Testis (tissue), 3 donors: ENCODE results near the gene SNIP1. TPM values are rescaled to one million over a fixed set of nuclear protein-coding genes. Genes with fewer than 3 reads are reported as not detected.

Source experiments
- DNase-seq: peaks from one replicate; pipeline ENCODE4 v3.0.0-alpha.2; 2019
- H3K27ac ChIP-seq, 2 donors: fragments of 200-600 bp; sonication (generic); one replicate each; pipeline ENCODE4 v1.5.1; 2019
- H3K27me3 ChIP-seq: fragments of 200-600 bp; sonication (generic); one replicate; pipeline ENCODE4 v1.5.1; 2019
- H3K36me3 ChIP-seq: fragments of 200-600 bp; sonication (generic); one replicate; pipeline ENCODE4 v1.5.1; 2017; ENCODE audit warnings: low read depth; ENCODE audit errors: missing control alignments
- H3K4me1 ChIP-seq: fragments of 200-600 bp; sonication (generic); one replicate; pipeline ENCODE4 v1.5.1; 2019
- H3K4me3 ChIP-seq, 2 donors: fragments of 200-600 bp; sonication (generic); one replicate each; pipeline ENCODE4 v1.5.1; 2017 to 2019
- H3K9me3 ChIP-seq: fragments of 200-600 bp; sonication (generic); one replicate; pipeline ENCODE4 v1.5.1; 2017
- POLR2A ChIP-seq: fragments of 450-650 bp; IDR thresholded peaks from one replicate; pipeline ENCODE4 v1.6.1; 2017; ENCODE audit warnings: antibody characterized with exemption, mild to moderate bottlenecking, moderate library complexity
- WGBS, 2 donors: methylation state at CpG; one replicate each; pipeline ENCODE4 v1.1.5; 2018; 5-methylcytosine and 5-hydroxymethylcytosine counted together
- intact Hi-C: fragments of 100-400 bp; cut with DNase I; formaldehyde crosslinking; loops from one replicate; pipeline ENCODE4 v1.15.1; 2023; ENCODE audit warnings: low total_unique reads
- polyA plus RNA-seq: library from polyadenylated mRNA; stranded (reverse); fragments of 350-450 nt; fragmentation: Illumina TruSeq; extraction: RNeasy Lipid Tissue Mini Kit (QIAGEN cat#74804); gene quantifications from one replicate; pipeline ENCODE4 v1.2.3, GENCODE V29; 2014; ENCODE audit warnings: low read depth, low replicate concordance; ENCODE audit not compliant: insufficient read depth
- total RNA-seq, 2 donors: library from RNA; depleted of rRNA; stranded (reverse); fragments of >200 nt; gene quantifications; one replicate each; pipeline ENCODE4 v1.2.3, GENCODE V29; 2016
- TF ChIP-seq, protein P1 (sequence below), 3 experiments: fragments of 450-650 bp in 2 of 3; fragments of 200-600 bp in 1 of 3; sonication (generic) in 1 of 3; IDR thresholded peaks; one replicate each; pipeline ENCODE4 v1.5.1; 2016 to 2019; ENCODE audit warnings: antibody characterized with exemption in 3 of 3, mild to moderate bottlenecking in 2 of 3, moderate library complexity in 1 of 3

Gene SNIP1
- total and polyA plus RNA-seq, 3 donors from 2014 or later: 16.8 to 51.4 (median 33.7) TPM

DNA sequence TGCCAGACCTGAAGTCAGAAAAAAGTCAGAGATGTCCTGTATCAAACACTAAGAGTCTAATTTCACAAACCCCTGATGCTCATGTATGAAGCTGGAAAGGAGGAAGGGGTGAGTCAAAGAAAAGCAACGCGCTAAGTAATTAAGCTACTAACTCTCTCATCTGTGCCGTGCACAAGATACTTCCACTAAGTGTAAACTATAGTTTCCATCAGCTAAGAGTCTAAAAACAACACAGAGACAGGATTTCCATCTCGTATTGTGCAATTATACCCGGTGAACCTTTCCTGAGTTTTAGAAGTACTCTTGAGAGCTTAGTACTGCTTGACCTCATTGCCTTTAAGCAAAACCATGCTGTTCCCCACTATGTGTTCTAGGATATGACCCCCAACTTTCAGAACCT is 21.6 kb upstream of the SNIP1 start:
- Histone ChIP-seq H3K27me3 (no peaks in the 10 kb centered on the region), H3K27ac (no peak overlapping the region), H3K36me3 (no peaks in the 10 kb centered on the region), H3K9me3 (no peaks in the 10 kb centered on the region), H3K4me3 (no peak overlapping the region), H3K4me1 (no peaks in the 10 kb centered on the region)
- no peak for DNase-seq
- WGBS, 2 donors: 89 to 97% methylated on average over 5 of the region's 5 CpGs
- TF ChIP-seq, protein P1, sequence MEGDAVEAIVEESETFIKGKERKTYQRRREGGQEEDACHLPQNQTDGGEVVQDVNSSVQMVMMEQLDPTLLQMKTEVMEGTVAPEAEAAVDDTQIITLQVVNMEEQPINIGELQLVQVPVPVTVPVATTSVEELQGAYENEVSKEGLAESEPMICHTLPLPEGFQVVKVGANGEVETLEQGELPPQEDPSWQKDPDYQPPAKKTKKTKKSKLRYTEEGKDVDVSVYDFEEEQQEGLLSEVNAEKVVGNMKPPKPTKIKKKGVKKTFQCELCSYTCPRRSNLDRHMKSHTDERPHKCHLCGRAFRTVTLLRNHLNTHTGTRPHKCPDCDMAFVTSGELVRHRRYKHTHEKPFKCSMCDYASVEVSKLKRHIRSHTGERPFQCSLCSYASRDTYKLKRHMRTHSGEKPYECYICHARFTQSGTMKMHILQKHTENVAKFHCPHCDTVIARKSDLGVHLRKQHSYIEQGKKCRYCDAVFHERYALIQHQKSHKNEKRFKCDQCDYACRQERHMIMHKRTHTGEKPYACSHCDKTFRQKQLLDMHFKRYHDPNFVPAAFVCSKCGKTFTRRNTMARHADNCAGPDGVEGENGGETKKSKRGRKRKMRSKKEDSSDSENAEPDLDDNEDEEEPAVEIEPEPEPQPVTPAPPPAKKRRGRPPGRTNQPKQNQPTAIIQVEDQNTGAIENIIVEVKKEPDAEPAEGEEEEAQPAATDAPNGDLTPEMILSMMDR (IDR thresholded peaks at IDR 0.05): no peak
- TF ChIP-seq POLR2A: no peak
- intact Hi-C loops: no loop called here

DNA sequence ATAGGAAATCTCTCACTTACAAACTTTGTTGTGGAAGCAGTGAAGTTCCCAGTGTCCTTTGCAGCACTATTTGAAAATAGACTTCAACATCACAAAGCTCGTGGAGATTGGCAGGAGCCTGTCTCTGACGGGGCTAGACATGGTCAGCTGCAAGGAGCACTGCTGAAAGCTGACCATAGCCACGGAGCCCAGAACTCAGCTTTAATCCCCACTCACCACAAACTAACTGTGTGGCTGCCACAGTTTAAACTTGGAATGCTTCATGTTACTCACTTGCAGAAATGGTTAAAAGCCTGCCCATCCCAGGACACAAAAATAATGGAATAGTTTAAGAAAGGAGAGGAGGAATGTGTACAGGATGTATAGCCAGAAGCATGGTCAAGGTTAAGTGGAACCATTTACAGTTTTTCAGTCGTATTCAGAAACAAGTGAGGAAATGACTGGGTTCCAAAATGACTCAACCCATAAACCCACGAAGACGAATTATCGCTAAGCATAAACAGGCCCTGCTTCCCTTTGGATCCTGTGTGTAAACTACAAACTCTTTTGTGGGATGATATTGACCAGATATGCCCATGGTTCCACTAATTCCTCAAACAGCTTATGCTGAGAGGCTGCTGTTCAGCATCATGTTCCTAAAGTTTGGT is 20.9 kb upstream of the SNIP1 start:
- DNase-seq: no peak
- intact Hi-C loops: no loop called here
- H3K36me3 ChIP-seq: no peaks in the 10 kb centered on the region

DNA sequence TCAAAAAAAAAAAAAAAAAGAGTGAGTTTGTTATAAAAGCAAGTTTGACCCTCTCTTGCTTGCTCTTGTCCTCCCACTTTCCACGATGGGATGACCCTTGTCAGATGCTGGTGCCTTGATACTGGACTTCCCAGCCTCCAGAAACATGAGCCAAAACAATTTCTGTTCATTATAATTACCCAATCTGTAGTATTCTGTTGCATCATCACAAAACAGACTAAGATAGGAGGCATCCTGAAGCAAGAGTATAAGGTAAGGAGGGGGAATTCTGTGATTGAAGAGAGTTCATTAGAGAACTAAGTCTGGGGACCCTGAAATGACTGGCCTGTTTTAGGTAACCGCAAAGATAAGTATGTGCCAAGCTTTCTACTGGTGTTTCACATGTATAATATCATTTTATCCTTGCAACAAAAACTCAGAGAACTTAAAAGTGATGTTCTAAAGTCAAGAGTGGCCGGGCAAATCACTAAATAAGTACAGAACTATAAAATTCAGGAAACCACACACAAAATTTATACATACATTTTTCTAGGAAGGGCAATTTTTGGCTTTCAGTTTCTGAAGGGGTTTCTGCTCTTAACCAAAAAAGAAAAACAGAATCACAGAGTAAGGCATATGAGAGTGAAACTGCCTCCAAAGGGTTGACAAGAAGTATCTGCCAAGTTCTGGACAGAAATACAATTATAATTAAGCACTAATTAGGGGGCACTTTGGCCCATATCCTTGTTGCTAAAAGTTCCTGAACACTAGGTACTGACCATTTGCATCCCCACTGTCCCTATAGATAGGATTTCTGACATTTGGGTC is 16.6 kb upstream of the SNIP1 start:
- Histone ChIP-seq H3K27me3 (no peaks in the 10 kb centered on the region), H3K36me3 (no peaks in the 10 kb centered on the region), H3K4me3 (no peak overlapping the region), H3K4me1 (no peaks in the 10 kb centered on the region), H3K27ac (no peak overlapping the region), H3K9me3 (no peaks in the 10 kb centered on the region)
- intact Hi-C loops: no loop called here
- DNase-seq: no peak
- 91 to 92% methylated on average over 3 of the region's 3 CpGs for WGBS, 2 donors
- TF ChIP-seq, protein P1 (IDR thresholded peaks at IDR 0.05): no peak
- TF ChIP-seq POLR2A: no peak

More for the DNA sequence above, 20.9 kb upstream of the SNIP1 start:
- H3K9me3 ChIP-seq: no peaks in the 10 kb centered on the region
- no peak for TF ChIP-seq POLR2A
- TF ChIP-seq, protein P1 (IDR thresholded peaks at IDR 0.05): no peak
- WGBS, 2 donors: 84 to 85% methylated on average over 7 of the region's 7 CpGs
- no peak overlapping the region for H3K4me3 ChIP-seq
- H3K27ac ChIP-seq: no peak overlapping the region
- no peaks in the 10 kb centered on the region for H3K4me1 ChIP-seq
- no peaks in the 10 kb centered on the region for H3K27me3 ChIP-seq

DNA sequence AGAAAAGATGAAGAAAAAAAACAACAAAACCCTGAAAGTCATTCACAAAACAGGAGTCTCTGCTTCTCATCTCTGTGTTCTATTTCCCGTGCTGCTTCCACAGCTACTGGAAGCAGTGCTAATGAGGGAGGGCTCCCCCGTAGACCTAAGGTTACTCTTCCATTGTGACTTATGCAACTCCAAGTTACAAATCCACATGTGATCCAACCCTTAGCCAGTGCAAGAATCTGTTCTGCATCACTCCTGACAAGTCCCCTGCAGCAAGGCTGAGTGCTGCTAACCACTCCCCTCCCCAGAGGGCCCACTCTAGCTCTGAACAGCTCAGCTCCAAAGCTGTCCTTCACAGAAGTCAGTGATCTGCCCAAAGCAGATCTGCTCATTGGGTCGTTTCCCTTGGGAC is 12.9 kb upstream of the SNIP1 start:
- no peak overlapping the region for H3K27ac ChIP-seq
- TF ChIP-seq POLR2A: no peak
- TF ChIP-seq, protein P1 (IDR thresholded peaks at IDR 0.05): no peak
- H3K27me3 ChIP-seq: no peaks in the 10 kb centered on the region
- no peaks in the 10 kb centered on the region for H3K4me1 ChIP-seq
- no peak for DNase-seq
- H3K9me3 ChIP-seq: no peaks in the 10 kb centered on the region
- H3K36me3 ChIP-seq: no peaks in the 10 kb centered on the region
- no peak overlapping the region for H3K4me3 ChIP-seq
- WGBS, 2 donors: 78 to 79% methylated on average over 3 of the region's 3 CpGs
- intact Hi-C loops: no loop called here
